Dedifferentiated amniotic fluid mesenchymal stem cell (primary cell): ENCODE measurements around the gene LRSAM1.

Source experiments
- DNase-seq: peaks from one replicate; pipeline ENCODE4 v3.0.0-alpha.2; 2016; ENCODE audit errors: extremely low spot score

Gene LRSAM1

GRCh38 chr9:127450830-127451607 is at the start of gene LRSAM1, which contains the start of gene RPL12:
LRSAM1 (plus strand) TSS chr9:127451510; CDS start chr9:127454528, 3,018 bp downstream.
RPL12 (minus strand) TSS chr9:127451406; CDS start chr9:127451317, 89 bp downstream.
- peak; percentile 94 for DNase-seq

DNA sequence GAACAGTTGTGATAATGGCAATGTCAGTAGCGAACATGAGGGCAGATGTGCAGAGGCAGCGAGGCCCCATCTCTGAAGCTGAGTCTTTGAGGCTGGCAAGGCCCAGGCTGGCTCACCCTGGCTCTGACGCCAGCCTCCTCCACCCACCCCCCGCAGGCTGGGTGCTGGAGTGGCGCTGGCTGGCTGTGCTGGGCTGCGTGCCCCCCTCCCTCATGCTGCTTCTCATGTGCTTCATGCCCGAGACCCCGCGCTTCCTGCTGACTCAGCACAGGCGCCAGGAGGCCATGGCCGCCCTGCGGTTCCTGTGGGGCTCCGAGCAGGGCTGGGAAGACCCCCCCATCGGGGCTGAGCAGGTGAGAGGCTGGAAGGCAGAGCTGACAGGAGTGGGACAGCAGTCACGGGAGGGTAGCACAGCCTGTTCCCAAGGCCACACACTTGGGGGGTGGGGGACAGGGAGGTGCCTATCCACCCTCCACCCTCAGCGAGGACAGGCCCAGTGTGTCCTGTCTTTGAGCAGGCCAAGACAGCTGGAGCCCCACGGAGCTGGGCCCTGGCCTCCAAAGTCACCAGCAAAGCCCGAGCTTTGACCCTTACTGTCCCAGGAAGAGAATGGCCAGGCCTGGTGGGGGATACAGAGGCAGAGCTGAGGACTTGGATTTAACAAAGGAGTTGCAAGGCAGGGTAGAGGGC is 48.8 kb upstream of the LRSAM1 start:
- DNase-seq, result no peak

- DNase-seq, result no peak
These were observed 47.7 kb upstream of the LRSAM1 start for GRCh38 chr9:127403507-127404192.

- no peak for DNase-seq
These were observed 46.7 kb upstream of the LRSAM1 start for GRCh38 chr9:127404631-127405030.

GRCh38 chr9:127405344-127406125 is 45.8 kb upstream of the LRSAM1 start:
- DNase-seq, result no peak

GRCh38 chr9:127406799-127407491 is 44.4 kb upstream of the LRSAM1 start:
- DNase-seq, result no peak

- DNase-seq, result no peak
These were observed 43.8 kb upstream of the LRSAM1 start for GRCh38 chr9:127407492-127407843.

DNA sequence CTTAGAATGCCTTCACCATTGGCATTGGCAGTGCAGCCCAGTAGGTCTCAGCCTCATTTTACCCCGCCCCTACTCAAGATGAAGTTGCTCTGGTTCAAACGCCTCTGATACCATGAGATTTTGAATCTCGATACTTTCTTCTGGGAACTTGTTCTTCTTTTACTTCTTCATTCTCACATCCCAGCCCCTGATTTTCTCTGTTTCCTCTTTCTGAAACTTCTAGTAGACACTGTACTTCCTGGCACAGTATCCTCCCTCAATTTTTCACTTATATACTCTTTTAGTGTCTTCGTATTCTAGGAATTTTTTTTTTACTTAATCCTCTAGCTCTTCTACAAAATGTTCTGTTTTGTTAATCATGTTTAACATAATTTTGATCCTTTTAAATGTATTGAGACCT is 40.2 kb upstream of the LRSAM1 start:
- no peak for DNase-seq

DNA sequence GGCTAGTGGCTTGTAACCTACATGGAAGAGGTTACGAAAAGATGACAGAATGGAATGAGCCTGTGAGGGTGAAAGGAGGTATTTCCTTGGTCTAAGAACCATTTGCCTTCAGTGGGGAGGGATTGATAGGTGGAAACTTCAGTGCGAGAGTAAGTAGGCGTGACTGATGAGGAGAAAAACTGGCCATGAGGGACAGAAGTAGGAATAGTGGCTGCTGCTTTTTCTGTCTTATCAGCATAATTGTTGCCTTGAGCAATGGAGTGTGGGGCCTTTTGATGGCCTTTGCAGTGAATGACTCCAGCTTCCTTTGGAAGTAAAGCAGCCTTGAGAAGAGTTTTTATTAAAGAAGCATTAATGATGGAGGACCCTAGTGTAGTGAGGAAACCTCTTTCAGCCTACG is 36.2 kb upstream of the LRSAM1 start:
- DNase-seq, result no peak

- no peak for DNase-seq
These were observed 35.7 kb upstream of the LRSAM1 start for GRCh38 chr9:127415657-127416056.

DNA sequence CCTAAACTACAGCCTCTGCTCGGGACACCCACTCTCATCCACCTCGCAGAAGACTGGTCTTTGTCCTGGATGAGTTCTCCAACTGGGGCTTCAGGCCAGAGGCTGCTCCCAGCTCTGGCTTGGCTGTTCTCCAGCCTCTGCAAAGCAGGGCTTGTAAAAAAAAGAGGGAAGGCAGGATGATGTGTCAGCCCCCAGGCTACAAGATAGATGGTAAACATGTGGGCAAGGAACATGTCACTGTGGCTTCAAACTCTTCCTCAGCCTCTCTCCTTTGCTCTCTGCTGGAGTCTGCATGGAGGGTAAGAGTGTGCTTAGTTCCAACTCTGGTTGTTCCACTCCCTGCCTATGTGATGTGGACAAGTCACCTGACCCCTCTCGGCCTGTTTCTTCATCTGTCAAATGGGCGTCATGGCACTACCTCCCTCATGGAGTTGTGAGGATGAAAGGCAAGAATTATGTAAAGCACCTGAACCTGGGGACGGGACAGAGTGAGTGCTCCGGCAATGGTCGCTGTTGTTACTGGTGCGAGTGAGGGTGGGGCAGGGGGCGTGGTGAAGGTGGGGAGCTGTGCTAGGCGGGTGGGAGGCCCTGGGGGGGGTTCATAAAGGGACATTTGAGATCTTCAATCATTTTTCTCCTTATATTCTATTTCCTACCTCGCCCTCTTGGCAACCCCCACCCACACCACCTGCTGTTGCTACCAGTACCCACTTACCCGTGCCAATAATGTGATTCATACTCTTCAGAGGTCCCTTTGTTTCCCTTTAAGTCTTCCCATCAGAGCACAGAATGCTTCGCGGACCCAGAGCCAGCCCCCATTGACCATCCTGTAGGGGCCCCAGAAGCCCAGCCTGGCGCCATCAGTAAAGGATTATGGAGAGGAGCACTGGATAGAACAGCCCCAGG is 33.9 kb upstream of the LRSAM1 start:
- no peak for DNase-seq

GRCh38 chr9:127418037-127418471 is 33.3 kb upstream of the LRSAM1 start:
- no peak for DNase-seq

DNA sequence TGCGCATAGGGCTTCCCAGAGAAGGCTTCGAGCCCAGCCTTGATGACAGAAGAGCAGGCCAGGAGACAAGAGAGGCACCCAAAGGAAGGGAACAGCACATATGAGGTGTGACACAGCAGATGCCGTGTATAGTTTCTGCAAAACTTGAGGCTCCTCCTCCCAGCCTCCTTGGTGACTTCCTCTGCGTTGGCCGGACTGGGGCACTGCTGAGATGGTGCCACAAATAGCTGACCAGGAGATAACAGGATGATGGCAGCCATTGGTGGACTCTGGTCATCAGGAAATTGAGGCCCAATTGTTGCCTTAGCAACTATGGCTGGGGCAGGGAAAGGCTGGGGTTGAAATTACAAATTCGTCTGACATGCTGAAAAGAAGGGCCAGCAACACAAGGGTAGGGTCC is 32.0 kb upstream of the LRSAM1 start:
- DNase-seq, result no peak

DNA sequence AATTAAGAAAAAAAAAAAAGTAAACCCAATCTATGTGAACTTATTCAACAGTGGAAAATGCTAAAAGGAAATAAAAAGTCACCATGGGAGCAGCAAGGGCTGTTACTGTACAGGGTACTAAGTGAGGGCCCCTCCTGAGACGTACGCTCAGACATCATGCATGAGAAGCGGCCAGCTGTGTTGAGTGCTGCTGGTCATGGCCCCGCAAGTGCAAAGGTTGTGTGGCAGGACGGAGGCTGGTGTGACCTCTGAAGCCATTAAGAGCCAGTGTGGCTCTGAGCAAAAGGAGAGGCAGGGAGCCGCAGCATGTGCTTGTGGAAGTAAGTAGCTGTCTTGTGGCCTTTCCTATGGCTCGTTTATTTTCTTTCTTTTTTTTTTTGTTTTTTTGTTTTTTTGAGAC is 30.3 kb upstream of the LRSAM1 start:
- DNase-seq, result no peak

GRCh38 chr9:127422133-127422782 is 29.1 kb upstream of the LRSAM1 start:
- no peak for DNase-seq

- DNase-seq, result no peak
These were observed 28.5 kb upstream of the LRSAM1 start for GRCh38 chr9:127422787-127423186.

DNA sequence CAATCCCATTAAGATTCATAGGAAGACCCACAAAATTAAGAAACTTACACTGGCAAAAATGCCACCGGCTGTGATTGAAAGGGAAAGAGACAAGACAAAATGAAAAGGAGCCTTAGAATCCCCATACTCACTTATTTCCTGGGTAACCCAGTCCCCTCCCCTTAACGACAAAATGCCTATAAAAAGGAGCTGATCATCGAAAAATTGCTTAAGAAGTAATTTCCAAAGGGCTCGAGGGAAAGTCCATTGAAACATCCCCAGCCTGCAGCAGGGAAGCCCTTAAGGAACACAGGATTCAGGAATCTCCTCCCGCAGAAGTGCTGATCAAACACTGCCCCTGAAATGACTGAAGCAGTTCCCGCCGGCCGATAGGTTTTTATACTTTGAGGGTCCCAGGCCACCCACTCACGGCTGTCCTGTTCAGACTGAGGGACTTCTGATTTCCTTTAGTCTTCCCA is 27.8 kb upstream of the LRSAM1 start:
- DNase-seq, result no peak

DNA sequence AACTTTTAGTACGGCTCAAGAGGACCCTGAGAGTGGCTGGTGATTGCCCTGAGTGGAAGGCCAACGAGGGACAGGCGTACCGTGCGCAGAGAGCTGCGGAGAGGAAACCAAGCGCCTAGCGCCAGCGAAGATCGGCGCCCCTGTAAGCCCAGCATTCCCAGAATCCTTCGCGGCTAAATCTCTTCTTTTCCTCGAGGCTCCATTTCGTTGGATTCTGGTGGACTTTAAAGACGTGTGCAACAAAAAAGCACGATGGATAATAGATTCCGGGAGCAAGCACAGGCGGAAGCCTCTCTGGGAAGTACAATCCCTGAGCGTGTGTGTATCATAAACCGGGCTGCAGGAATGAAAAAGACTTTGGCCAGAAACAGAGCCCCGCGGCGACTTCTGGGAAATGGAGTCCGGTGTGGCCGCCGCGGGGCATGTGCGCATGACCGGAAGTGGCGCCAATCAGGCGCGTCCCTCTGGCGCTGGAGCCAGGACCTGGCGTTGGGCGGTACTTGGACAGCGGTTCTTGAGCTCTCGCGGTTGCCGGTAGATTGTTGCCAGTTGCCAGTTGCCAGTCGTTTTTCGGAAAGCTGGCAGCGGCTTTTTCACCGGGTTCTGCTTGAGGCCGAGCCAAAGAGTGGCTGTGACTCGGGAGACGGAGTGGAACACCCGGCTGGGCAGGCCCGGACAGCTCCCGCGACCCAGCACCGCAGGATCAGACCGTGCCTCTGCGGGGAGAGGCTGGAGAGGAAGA is 27.2 kb upstream of the LRSAM1 start, which contains the start of gene ZNF79:
Gene ZNF79 (plus strand): TSS at position 449 of the 742 bp plus-strand sequence. CDS start 406 bp downstream, outside the sequence.
- DNase-seq, result peak; percentile 88

- no peak for DNase-seq
These were observed 26.7 kb upstream of the LRSAM1 start for GRCh38 chr9:127424676-127424999.
